RWPE2 (cell line): Measurements from ENCODE around the gene GK2.

Source experiments
- ATAC-seq: fragments of 200-7000 bp; cut with Tn5 transposase; 3 replicates; pipeline ENCODE4 v1.9.1; 2021; ENCODE audit warnings: low read depth
- DNase-seq: peaks from one replicate; pipeline ENCODE4 v3.0.0-alpha.2; 2020; ENCODE audit warnings: low spot score
- H3K27ac ChIP-seq: fragments of 450-650 bp; 2 replicates; pipeline ENCODE4 v1.5.1; 2017; ENCODE audit warnings: mild to moderate bottlenecking; ENCODE audit not compliant: poor library complexity, severe bottlenecking
- H3K27me3 ChIP-seq: fragments of 250-450 bp; sonication (Bioruptor Pico); 2 replicates; pipeline ENCODE4 v1.5.1; 2021; ENCODE audit warnings: mild to moderate bottlenecking, moderate library complexity; ENCODE audit not compliant: insufficient read depth, poor library complexity, severe bottlenecking
- H3K36me3 ChIP-seq: fragments of 250-450 bp; sonication (Bioruptor Pico); 2 replicates; pipeline ENCODE4 v1.5.1; 2020; ENCODE audit warnings: low read depth, mild to moderate bottlenecking, moderate library complexity
- H3K4me1 ChIP-seq: fragments of 250-450 bp; sonication (Bioruptor Pico); 2 replicates; pipeline ENCODE4 v1.5.1; 2021; ENCODE audit warnings: mild to moderate bottlenecking, moderate library complexity; ENCODE audit not compliant: insufficient read depth, poor library complexity, severe bottlenecking
- H3K4me3 ChIP-seq: fragments of 250-450 bp; sonication (Bioruptor Pico); 2 replicates; pipeline ENCODE4 v1.5.1; 2021; ENCODE audit warnings: mild to moderate bottlenecking, moderate library complexity; ENCODE audit not compliant: severe bottlenecking
- H3K9me3 ChIP-seq: fragments of 250-450 bp; sonication (Bioruptor Pico); 2 replicates; pipeline ENCODE4 v1.5.1; 2021; ENCODE audit warnings: mild to moderate bottlenecking, moderate library complexity; ENCODE audit not compliant: severe bottlenecking
- TF ChIP-seq, protein P1 (sequence below): fragments of 450-650 bp; IDR thresholded peaks from one replicate; pipeline ENCODE4 v1.5.1; 2017; ENCODE audit warnings: mild to moderate bottlenecking, moderate library complexity; ENCODE audit not compliant: poor library complexity, severe bottlenecking

The GK2 gene

DNA sequence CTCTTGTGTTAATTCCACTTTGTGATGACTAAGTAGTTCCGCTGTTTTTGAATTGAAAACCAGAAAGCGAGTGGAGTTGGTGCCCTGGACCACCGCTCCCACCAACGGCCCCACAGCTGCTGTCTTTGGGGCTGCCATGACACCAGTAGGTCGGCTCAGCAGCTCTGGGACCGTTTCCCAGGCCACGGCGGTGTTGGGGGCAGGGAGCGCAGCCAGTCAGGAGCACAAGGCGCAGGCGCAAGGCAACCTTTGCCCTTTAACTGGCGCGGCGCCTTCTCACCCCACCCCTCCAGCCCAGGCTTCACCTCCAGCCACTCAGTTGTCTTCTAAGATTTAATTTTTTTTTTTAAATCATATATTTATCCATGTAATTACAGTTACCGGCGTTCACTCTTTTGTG, at the start of gene GK2:
GK2 (minus strand) TSS at position 166 of the 400 bp plus-strand sequence; CDS start at position 138, 28 bp downstream.
- Histone ChIP-seq H3K27me3 (no peaks in the 10 kb centered on the region), H3K36me3 (no peaks in the 10 kb centered on the region), H3K4me1 (no peaks in the 10 kb centered on the region), H3K9me3 (no peaks in the 10 kb centered on the region), H3K27ac (no peak within 1 kb of the TSS), H3K4me3 (no peak within 1 kb of the TSS)
- ATAC-seq (no peak), DNase-seq (no peak)
- TF ChIP-seq, protein P1, sequence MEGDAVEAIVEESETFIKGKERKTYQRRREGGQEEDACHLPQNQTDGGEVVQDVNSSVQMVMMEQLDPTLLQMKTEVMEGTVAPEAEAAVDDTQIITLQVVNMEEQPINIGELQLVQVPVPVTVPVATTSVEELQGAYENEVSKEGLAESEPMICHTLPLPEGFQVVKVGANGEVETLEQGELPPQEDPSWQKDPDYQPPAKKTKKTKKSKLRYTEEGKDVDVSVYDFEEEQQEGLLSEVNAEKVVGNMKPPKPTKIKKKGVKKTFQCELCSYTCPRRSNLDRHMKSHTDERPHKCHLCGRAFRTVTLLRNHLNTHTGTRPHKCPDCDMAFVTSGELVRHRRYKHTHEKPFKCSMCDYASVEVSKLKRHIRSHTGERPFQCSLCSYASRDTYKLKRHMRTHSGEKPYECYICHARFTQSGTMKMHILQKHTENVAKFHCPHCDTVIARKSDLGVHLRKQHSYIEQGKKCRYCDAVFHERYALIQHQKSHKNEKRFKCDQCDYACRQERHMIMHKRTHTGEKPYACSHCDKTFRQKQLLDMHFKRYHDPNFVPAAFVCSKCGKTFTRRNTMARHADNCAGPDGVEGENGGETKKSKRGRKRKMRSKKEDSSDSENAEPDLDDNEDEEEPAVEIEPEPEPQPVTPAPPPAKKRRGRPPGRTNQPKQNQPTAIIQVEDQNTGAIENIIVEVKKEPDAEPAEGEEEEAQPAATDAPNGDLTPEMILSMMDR, result no peak

DNA sequence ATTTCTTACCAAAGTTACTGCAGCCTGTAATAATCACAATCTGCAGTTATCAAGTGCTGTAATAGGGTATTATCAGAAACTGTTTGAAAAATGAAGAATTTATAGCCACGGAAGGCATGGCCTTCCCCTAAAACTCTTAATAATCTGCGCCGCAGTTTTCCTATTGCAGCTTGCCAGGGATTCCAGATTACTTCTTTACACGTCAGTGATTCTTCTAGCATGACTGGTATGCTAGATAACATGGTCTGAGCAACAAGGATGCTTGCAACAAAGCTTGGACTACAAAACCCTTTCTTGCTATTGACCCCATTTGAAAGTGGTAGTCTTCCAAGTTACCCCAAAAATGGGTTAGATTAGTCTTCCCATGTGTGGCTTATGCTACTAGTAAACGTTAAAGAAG, 47.2 kb upstream of the GK2 start:
- H3K27me3 ChIP-seq, result peaks cover 2% of the 10 kb centered on the region
- no peak overlapping the region for H3K27ac ChIP-seq
- DNase-seq, result no peak
- TF ChIP-seq, protein P1, result no peak
- H3K9me3 ChIP-seq, result no peaks in the 10 kb centered on the region
- H3K36me3 ChIP-seq, result no peaks in the 10 kb centered on the region
- H3K4me1 ChIP-seq, result no peaks in the 10 kb centered on the region
- no peak overlapping the region for H3K4me3 ChIP-seq
- ATAC-seq, result no peak

DNA sequence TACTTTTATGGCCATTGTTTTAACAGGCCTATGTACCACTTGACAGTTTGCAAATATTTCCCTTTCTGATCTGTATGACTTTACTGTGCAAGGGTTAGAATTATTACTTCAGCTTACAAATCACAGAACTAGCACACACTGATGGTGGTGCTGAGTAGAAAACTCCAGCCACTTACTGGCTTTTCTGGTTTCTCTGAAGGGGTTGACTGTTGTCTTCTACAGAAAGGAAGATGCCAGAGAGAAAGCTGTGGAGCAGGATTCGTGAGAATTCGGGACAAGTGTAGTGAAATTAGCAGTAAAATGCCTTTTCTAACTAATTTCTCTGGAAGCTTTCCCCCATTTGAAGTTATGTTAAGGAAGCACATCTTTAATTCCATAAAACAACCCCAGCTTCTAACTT, 46.6 kb upstream of the GK2 start:
- no peak for ATAC-seq
- Histone ChIP-seq H3K27me3 (peaks cover 2% of the 10 kb centered on the region), H3K27ac (no peak overlapping the region), H3K36me3 (no peaks in the 10 kb centered on the region), H3K4me3 (no peak overlapping the region), H3K9me3 (no peaks in the 10 kb centered on the region), H3K4me1 (no peaks in the 10 kb centered on the region)
- no peak for DNase-seq
- TF ChIP-seq, protein P1, result no peak

DNA sequence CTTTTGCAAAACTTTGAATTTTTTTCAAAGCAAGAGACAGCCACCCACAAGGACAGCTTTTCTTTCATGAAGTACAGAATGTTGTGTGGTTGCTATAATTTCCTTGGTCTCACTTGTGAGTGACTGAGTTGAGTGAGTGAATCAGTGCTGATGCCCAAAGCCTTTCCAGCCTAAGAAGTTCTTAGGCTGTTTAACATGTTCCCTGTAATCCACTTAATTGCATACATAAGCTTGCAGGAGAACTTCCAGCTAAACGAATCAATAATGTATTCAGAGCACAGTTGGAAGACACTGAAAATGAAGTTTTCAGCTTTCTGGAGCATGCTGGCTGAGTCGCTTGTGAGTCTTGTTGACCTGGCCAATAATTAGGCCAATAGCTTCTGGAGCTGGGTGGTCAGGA, 42.0 kb upstream of the GK2 start:
- no peak for ATAC-seq
- peaks cover 7% of the 10 kb centered on the region for H3K27me3 ChIP-seq

DNA sequence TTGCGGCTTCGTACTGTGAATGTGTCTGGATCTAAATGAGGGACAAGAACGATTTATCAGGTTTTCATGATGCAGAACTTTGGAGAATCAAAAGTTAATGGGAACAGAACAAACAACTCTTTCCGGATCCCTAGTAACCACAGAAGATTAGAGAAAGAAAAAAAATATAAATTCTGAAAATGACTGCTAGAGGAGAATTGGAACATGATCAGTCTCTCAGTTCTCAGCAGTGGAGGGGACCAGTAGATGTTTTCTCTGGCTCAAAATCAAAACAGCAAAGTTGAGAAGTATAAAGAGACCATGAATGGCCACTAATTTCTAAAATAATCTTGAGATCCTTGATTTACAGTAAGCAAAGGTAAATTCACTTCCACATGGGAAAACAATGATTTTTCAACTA, 38.1 kb upstream of the GK2 start:
- Histone ChIP-seq H3K4me1 (no peaks in the 10 kb centered on the region), H3K36me3 (no peaks in the 10 kb centered on the region), H3K27ac (no peak overlapping the region), H3K9me3 (no peaks in the 10 kb centered on the region), H3K27me3 (peaks cover 4% of the 10 kb centered on the region), H3K4me3 (no peak overlapping the region)
- TF ChIP-seq, protein P1, result no peak
- DNase-seq, result no peak
- no peak for ATAC-seq

More for the DNA sequence above, 42.0 kb upstream of the GK2 start:
- no peak for DNase-seq
- Histone ChIP-seq H3K4me3 (no peak overlapping the region), H3K36me3 (no peaks in the 10 kb centered on the region), H3K9me3 (no peaks in the 10 kb centered on the region), H3K4me1 (no peaks in the 10 kb centered on the region), H3K27ac (no peak overlapping the region)
- TF ChIP-seq, protein P1, result no peak
